Heart left ventricle (tissue), 16 donors: Measurements from ENCODE around the gene MACROD1. TPM values are rescaled to one million over a fixed set of nuclear protein-coding genes. Genes with fewer than 3 reads are reported as not detected.

Experiments used
- ATAC-seq, 4 donors: fragments of 200-7000 bp; cut with Tn5 transposase; one replicate each; pipeline ENCODE4 v1.9.1; 2020 to 2022; ENCODE audit warnings: moderate library complexity in 4 of 4, mild to moderate bottlenecking in 3 of 4, moderate number of reproducible peaks in 1 of 4
- DNase-seq, 5 donors: peaks; one replicate each; pipeline ENCODE4 v3.0.0-alpha.2; 2020
- H3K27ac ChIP-seq, 12 donors: fragments of 200-600 bp; sonication (generic) in 4 of 12; one replicate each; pipeline versions ENCODE4 v1.5.0 to v1.8.0; 2016 to 2022; ENCODE audit warnings: mild to moderate bottlenecking in 2 of 12
- H3K27me3 ChIP-seq, 9 donors: fragments of 200-600 bp; sonication (generic) in 2 of 9; one replicate each; pipeline versions ENCODE4 v1.5.1 to v1.8.0; 2016 to 2022; ENCODE audit warnings: mild to moderate bottlenecking in 3 of 9
- H3K36me3 ChIP-seq, 9 donors: fragments of 200-600 bp; sonication (generic) in 2 of 9; one replicate each; pipeline versions ENCODE4 v1.5.0 to v1.8.0; 2018 to 2022; ENCODE audit warnings: mild to moderate bottlenecking in 2 of 9
- H3K4me1 ChIP-seq, 12 donors: fragments of 200-600 bp; sonication (generic) in 4 of 12; one replicate each; pipeline versions ENCODE4 v1.5.0 to v1.8.0; 2016 to 2022; ENCODE audit warnings: mild to moderate bottlenecking in 3 of 12
- H3K4me3 ChIP-seq, 12 donors: fragments of 200-600 bp; sonication (generic) in 4 of 12; one replicate each; pipeline versions ENCODE4 v1.5.0 to v1.8.0; 2017 to 2022; ENCODE audit warnings: mild to moderate bottlenecking in 9 of 12, moderate library complexity in 4 of 12
- H3K9me3 ChIP-seq, 12 donors: fragments of 200-600 bp; sonication (generic) in 4 of 12; one replicate each; pipeline versions ENCODE4 v1.5.0 to v1.8.0; 2016 to 2022; ENCODE audit warnings: mild to moderate bottlenecking in 1 of 12
- POLR2A ChIP-seq, 2 donors: fragments of 450-650 bp; IDR thresholded peaks; one replicate each; pipeline ENCODE4 v1.6.1; 2017; ENCODE audit warnings: antibody characterized with exemption in 2 of 2, mild to moderate bottlenecking in 2 of 2, moderate library complexity in 2 of 2
- WGBS, 4 donors: extraction: QIAGEN DNeasy Blood & Tissue Kit in 2 of 4; methylation state at CpG; one replicate each; pipeline versions ENCODE4 v1.1.5 to v1.1.7; 2013 to 2018; 5-methylcytosine and 5-hydroxymethylcytosine counted together
- intact Hi-C, 10 donors: fragments of 100-400 bp; cut with DNase I; formaldehyde crosslinking; loops; one replicate each; pipeline versions ENCODE4 v1.11.1 to v1.14.2; 2022
- polyA plus RNA-seq, 2 donors: library from polyadenylated mRNA; stranded (reverse); fragments of 200-250 nt; gene quantifications; one replicate each; pipeline ENCODE4 v1.2.3, GENCODE V29; 2013
- total RNA-seq, 9 donors: library from RNA; depleted of rRNA in 2 of 9; stranded (reverse); fragments of >200 nt in 2 of 9; fragmentation: NEBNext Ultra II Directional in 3 of 9; extraction: Animal tissue kit (Norgen Biotek cat#: 25700) in 3 of 9; gene quantifications; one replicate each; pipeline versions ENCODE4 v1.1.0 to v1.2.4, GENCODE V29; 2016 to 2023
- TF ChIP-seq, protein P1 (sequence below), 12 donors: fragments of 200-600 bp; sonication (generic) in 4 of 12; IDR thresholded peaks; one replicate each; pipeline versions ENCODE4 v1.5.0 to v1.8.0; 2018 to 2022; ENCODE audit warnings: antibody characterized with exemption in 12 of 12, mild to moderate bottlenecking in 5 of 12
- donor health status: ischemic (EF 13 %, LVEDD 7.1; RV severe dilation, severe dysfunction).
- donor health status: healthy with polysubstance abuse.
- donor health status: DM: no; HTN: yes; CAD: no.
- donor health status: DM: no; HTN: no; CAD: no.
- donor health status: ischemic (EF 25% LVEDD 6.9; RV normal size, moderate dysfunction).
- donor health status: ischemic (EF 25% LVEDD 5.7; RV mildly dilated, moderate dysfunction).
- donor health status: healthy.
- donor health status: DM: yes; HTN: yes; CAD: no.
- donor health status: ischemic (EF 35%, LVEDD 5.7; RV mildly dilated, moderate dysfunction).
- donor health status: nonischemic (EF 11% LVEDD 7.7; RV severe dilation, severe dysfunction).
- donor health status: DM: yes; HTN: yes; CAD: no.
- donor health status: PGD.
- donor health status: ischemic (EF 29% LVEDD 5.4; RV normal size, mild dysfunction).
- donor health status: nonischemic (EF 23%, LVEDD 6.1; RV moderate dilation, normal function).

The MACROD1 gene
- total and polyA plus RNA-seq, 11 donors: 48.9 to 287 (median 116) TPM

DNA sequence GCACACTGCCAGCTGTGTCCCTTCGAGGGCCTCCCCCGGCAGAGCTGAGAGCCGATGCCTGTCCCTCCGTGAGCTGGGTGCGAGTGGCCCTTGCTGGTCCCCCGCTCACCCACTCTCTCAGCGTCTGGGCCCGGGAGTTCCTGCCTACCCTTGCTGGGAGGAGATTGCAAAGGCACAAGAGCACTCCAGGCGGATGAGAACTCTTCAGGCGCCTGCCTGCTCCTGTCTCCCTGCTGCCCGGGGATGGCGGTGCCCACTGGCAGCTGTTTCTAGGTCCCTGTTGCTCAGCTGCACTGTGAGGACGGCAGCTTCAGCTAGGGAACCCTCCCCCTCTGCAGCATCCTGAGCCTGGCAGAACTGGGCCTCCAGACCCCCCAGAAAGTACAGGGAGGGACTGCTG is 69.1 kb downstream of the MACROD1 start:
- Histone ChIP-seq H3K9me3 (no peaks in the 10 kb centered on the region), H3K27me3 (no peaks in the 10 kb centered on the region), H3K4me1 (peaks cover 0 to 22% (median 0%) of the 10 kb centered on the region in 12 donors), H3K4me3 (no peak overlapping the region), H3K27ac (peak overlapping the region in 1 of 12 donors; percentile 81), H3K36me3 (no peaks in the 10 kb centered on the region)
- TF ChIP-seq POLR2A (IDR thresholded peaks at IDR 0.05): no peak
- TF ChIP-seq, protein P1, sequence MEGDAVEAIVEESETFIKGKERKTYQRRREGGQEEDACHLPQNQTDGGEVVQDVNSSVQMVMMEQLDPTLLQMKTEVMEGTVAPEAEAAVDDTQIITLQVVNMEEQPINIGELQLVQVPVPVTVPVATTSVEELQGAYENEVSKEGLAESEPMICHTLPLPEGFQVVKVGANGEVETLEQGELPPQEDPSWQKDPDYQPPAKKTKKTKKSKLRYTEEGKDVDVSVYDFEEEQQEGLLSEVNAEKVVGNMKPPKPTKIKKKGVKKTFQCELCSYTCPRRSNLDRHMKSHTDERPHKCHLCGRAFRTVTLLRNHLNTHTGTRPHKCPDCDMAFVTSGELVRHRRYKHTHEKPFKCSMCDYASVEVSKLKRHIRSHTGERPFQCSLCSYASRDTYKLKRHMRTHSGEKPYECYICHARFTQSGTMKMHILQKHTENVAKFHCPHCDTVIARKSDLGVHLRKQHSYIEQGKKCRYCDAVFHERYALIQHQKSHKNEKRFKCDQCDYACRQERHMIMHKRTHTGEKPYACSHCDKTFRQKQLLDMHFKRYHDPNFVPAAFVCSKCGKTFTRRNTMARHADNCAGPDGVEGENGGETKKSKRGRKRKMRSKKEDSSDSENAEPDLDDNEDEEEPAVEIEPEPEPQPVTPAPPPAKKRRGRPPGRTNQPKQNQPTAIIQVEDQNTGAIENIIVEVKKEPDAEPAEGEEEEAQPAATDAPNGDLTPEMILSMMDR (IDR thresholded peaks at IDR 0.05): no peak
- DNase-seq (no peak), ATAC-seq (no peak)
- intact Hi-C loops: no loop called here
- WGBS, 4 donors: 69 to 91% (median 80%) methylated on average over 6 to 13 of the region's 13 CpGs

DNA sequence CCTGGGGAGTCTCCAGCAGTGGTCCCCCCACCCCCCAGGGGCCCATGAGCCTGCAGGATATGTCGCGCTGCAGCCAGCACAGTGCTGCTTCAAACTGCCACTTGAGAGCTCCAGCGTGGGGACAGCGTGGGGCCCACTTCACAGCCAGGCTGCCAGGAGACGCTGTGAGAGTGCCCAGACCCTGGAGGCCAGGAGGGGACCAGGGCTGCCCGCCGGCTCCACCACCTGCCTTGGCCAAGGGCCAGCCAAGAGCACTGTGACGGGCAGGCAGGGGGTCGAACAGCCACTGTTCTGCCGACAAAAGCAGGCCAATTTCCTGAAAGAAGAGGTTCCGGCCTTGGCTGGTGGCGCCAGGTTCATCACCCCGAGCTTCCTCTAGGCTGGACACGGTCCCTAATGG is 70.0 kb downstream of the MACROD1 start:
- Histone ChIP-seq H3K9me3 (no peaks in the 10 kb centered on the region), H3K4me3 (no peak overlapping the region), H3K27me3 (no peaks in the 10 kb centered on the region), H3K27ac (peak overlapping the region in 1 of 12 donors; percentile 81), H3K36me3 (no peaks in the 10 kb centered on the region), H3K4me1 (peaks cover 0 to 26% (median 0%) of the 10 kb centered on the region in 12 donors)
- no peak for DNase-seq
- intact Hi-C loops: no loop called here
- 70 to 76% (median 73%) methylated on average over 7 to 14 of the region's 14 CpGs for WGBS, 4 donors
- no peak for ATAC-seq
- TF ChIP-seq POLR2A (IDR thresholded peaks at IDR 0.05): no peak
- TF ChIP-seq, protein P1 (IDR thresholded peaks at IDR 0.05): no peak

DNA sequence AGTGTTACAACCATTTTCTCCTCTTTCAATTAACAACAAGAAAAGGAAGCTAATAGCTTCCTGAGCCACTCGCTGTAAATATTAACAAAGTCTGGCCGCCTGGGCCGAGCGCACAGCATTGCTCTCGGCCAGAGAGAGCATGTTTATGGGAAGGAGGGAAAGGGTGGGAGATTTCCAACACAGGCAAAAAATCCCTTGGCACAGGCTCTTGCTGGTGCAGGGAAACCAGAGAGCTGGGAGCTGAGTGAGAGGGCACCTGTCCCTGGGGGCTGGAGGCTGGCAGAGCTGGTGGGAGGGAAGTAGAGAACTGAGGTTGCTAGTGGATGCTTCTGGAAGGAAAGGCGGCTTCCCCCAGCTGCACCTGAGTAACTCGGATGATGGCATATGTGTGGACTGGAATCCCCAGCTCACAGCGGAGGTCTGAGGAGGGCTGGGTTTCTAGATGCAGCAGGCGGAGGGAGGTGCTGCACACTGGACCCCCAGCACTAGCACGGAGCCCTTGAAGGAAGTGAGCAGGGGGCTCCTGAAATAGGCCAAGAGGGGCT is 70.6 kb downstream of the MACROD1 start:
- ATAC-seq (no peak), DNase-seq (no peak)
- peak overlapping the region in 1 of 12 donors; percentile 81 for H3K27ac ChIP-seq
- no peak for TF ChIP-seq POLR2A (IDR thresholded peaks at IDR 0.05)
- TF ChIP-seq, protein P1 (IDR thresholded peaks at IDR 0.05): no peak
- H3K9me3 ChIP-seq: no peaks in the 10 kb centered on the region
- intact Hi-C loops: no loop called here
- 70 to 83% (median 74%) methylated on average over 10 of the region's 10 CpGs for WGBS, 4 donors
- peaks cover 0 to 29% (median 0%) of the 10 kb centered on the region in 12 donors for H3K4me1 ChIP-seq
- H3K4me3 ChIP-seq: no peak overlapping the region
- H3K36me3 ChIP-seq: no peaks in the 10 kb centered on the region
- H3K27me3 ChIP-seq: no peaks in the 10 kb centered on the region

DNA sequence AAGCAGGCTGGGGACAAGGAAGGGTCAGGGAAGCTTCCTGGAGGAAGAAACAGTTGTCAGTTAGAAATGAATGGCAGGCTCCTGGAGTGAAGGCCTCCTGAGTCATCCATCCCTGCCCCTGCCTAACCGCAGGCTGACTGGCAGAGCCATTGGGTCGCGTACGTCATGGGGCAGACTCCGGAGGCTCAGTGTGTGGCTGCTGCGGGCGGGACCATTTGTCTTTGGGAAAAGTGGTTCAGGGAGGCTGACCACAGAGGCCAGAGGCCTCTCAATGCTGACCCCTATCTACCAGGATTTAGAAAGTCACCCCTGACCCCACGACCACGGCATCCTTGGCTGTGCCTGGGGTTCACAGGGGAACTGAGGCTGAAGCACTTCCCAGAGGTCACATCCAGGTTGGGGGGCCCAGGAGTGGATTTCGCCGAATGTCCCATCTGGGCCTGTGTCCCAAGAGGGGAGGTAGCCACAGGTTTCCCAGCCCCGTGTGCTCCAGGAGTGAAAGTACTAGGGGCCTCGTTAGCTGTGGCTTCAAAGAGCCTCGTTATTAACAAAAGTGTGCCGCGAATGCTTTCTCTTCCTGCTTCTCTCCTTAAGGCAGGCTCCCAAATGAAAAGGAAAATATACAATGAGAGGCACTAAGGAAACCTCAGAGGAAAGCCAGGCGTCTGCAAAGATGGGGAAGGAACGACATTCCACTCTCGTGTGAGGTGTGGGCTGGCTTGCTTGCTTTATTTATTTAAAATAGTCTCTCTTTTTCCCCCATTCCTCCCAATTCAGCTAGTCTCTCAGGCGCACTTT is 71.3 kb downstream of the MACROD1 start:
- Histone ChIP-seq H3K27me3 (no peaks in the 10 kb centered on the region), H3K36me3 (no peaks in the 10 kb centered on the region), H3K4me1 (peaks cover 0 to 36% (median 0%) of the 10 kb centered on the region in 12 donors), H3K4me3 (no peak overlapping the region), H3K27ac (peak overlapping the region in 1 of 12 donors; percentile 81), H3K9me3 (no peaks in the 10 kb centered on the region)
- WGBS, 4 donors: 75 to 83% (median 77%) methylated on average over 20 of the region's 20 CpGs
- DNase-seq (no peak), ATAC-seq (no peak)
- no peak for TF ChIP-seq POLR2A (IDR thresholded peaks at IDR 0.05)
- TF ChIP-seq, protein P1 (IDR thresholded peaks at IDR 0.05): no peak
- intact Hi-C loops: no loop called here
